GM23338 (cell line): ENCODE data around the gene ZNF391. TPM values are rescaled to one million over a fixed set of nuclear protein-coding genes. Genes with fewer than 3 reads are reported as not detected.
A peak's percentile ranks its signal among the peaks of the same experiment; 100 is the strongest.

ENCODE experiments used
- ATAC-seq: fragments of 200-7000 bp; cut with Tn5 transposase; 3 replicates; pipeline ENCODE4 v1.9.1; 2020
- DNase-seq: peaks from one replicate; pipeline ENCODE4 v3.0.0-alpha.2; 2015; ENCODE audit warnings: low spot score
- H2AFZ ChIP-seq: fragments of 200-600 bp; sonication (generic); 2 replicates; pipeline ENCODE4 v1.8.0; 2016; ENCODE audit warnings: antibody characterized with exemption, mild to moderate bottlenecking, moderate library complexity
- H3F3A ChIP-seq: fragments of 200-600 bp; sonication (generic); replicated peaks from 2 replicates; pipeline ENCODE4 v1.8.0; 2017; ENCODE audit warnings: antibody characterized with exemption, mixed run types, low read depth
- H3K27ac ChIP-seq: fragments of 200-600 bp; sonication (generic); 2 replicates; pipeline ENCODE4 v1.6.1; 2016; ENCODE audit warnings: low read depth
- H3K27me3 ChIP-seq: fragments of 200-600 bp; sonication (generic); 2 replicates; pipeline ENCODE4 v1.8.0; 2016; ENCODE audit warnings: mild to moderate bottlenecking, mixed run types, moderate library complexity; ENCODE audit not compliant: insufficient read depth
- H3K36me3 ChIP-seq: fragments of 200-600 bp; sonication (generic); 2 replicates; pipeline ENCODE4 v1.8.0; 2016; ENCODE audit warnings: mild to moderate bottlenecking; ENCODE audit not compliant: insufficient read depth
- H3K4me1 ChIP-seq: fragments of 200-600 bp; sonication (generic); 2 replicates; pipeline ENCODE4 v1.8.0; 2016; ENCODE audit warnings: mild to moderate bottlenecking, moderate library complexity; ENCODE audit not compliant: insufficient read depth
- H3K4me2 ChIP-seq: fragments of 200-600 bp; sonication (generic); 2 replicates; pipeline ENCODE4 v1.7.1; 2017; ENCODE audit warnings: mixed run types
- H3K4me3 ChIP-seq: fragments of 200-600 bp; sonication (generic); 2 replicates; pipeline ENCODE4 v1.6.1; 2016; ENCODE audit warnings: mixed run types
- H3K79me2 ChIP-seq: fragments of 200-600 bp; sonication (generic); replicated peaks from 2 replicates; pipeline ENCODE4 v1.8.0; 2017; ENCODE audit warnings: mild to moderate bottlenecking; ENCODE audit not compliant: insufficient read depth
- H3K9me2 ChIP-seq: fragments of 200-600 bp; sonication (generic); 2 replicates; pipeline ENCODE4 v1.8.0; 2017; ENCODE audit not compliant: insufficient read depth
- H4K20me1 ChIP-seq: fragments of 200-600 bp; sonication (generic); replicated peaks from 2 replicates; pipeline ENCODE4 v1.8.0; 2017; ENCODE audit warnings: mild to moderate bottlenecking; ENCODE audit not compliant: insufficient read depth
- H3K27ac Mint-ChIP-seq: 2 replicates; pipeline ENCODE4 v1.8.0; 2020; ENCODE audit warnings: inconsistent platforms, mild to moderate bottlenecking, moderate library complexity, mixed read lengths
- H3K27me3 Mint-ChIP-seq: 3 replicates; pipeline ENCODE4 v1.8.0; 2022; ENCODE audit warnings: low read depth, mild to moderate bottlenecking, moderate library complexity, mixed read lengths, inconsistent platforms; ENCODE audit not compliant: insufficient read depth, poor library complexity
- H3K36me3 Mint-ChIP-seq: 3 replicates; pipeline ENCODE4 v1.8.0; 2021; ENCODE audit warnings: low read depth, mild to moderate bottlenecking, inconsistent platforms, moderate library complexity, mixed read lengths
- H3K4me1 Mint-ChIP-seq: 3 replicates; pipeline ENCODE4 v1.8.0; 2020; ENCODE audit warnings: mild to moderate bottlenecking, inconsistent platforms, mixed read lengths
- H3K4me3 Mint-ChIP-seq: 3 replicates; pipeline ENCODE4 v1.8.0; 2021; ENCODE audit warnings: moderate library complexity, mild to moderate bottlenecking, inconsistent platforms, mixed read lengths
- H3K9me3 Mint-ChIP-seq: 3 replicates; pipeline ENCODE4 v1.8.0; 2020; ENCODE audit warnings: moderate library complexity, mild to moderate bottlenecking, inconsistent platforms, mixed read lengths
- CREB1 ChIP-seq: fragments of 250-450 bp; sonication (Bioruptor Pico); IDR thresholded peaks from 2 replicates; pipeline ENCODE4 v1.5.0; 2020; ENCODE audit warnings: low read depth, mild to moderate bottlenecking, moderate library complexity
- CTCF ChIP-seq, 2 experiments: fragments of 200-600 bp in 1 of 2; sonication (generic) in 1 of 2; conservative IDR thresholded peaks; 2 replicates each; pipeline versions ENCODE4 v1.5.1 to v1.6.1; 2016 to 2017; ENCODE audit warnings: antibody characterized with exemption in 2 of 2, low read depth in 2 of 2, mild to moderate bottlenecking in 2 of 2, moderate library complexity in 1 of 2
- ETS1 ChIP-seq: IDR thresholded peaks from 2 replicates; pipeline ENCODE4 v1.6.1; 2016; ENCODE audit warnings: antibody characterized with exemption
- EZH2phosphoT487 ChIP-seq: fragments of 200-600 bp; sonication (generic); IDR thresholded peaks from one replicate; pipeline ENCODE4 v1.8.1; 2018; ENCODE audit warnings: antibody characterized with exemption; ENCODE audit not compliant: unreplicated experiment
- NANOG ChIP-seq: IDR thresholded peaks from 2 replicates; pipeline ENCODE4 v1.6.1; 2016; ENCODE audit warnings: antibody characterized with exemption, borderline replicate concordance
- POLR2AphosphoS5 ChIP-seq: IDR thresholded peaks from 2 replicates; pipeline ENCODE4 v1.6.1; 2016; ENCODE audit warnings: antibody characterized with exemption, low read depth
- ZNF114 ChIP-seq: fragments of 250-450 bp; sonication (Bioruptor Pico); IDR thresholded peaks from 2 replicates; pipeline ENCODE4 v1.5.0; 2020; ENCODE audit warnings: mild to moderate bottlenecking, moderate library complexity
- ZNF331 ChIP-seq: fragments of 250-450 bp; sonication (Bioruptor Pico); IDR thresholded peaks from 2 replicates; pipeline ENCODE4 v1.5.0; 2020; ENCODE audit warnings: low read depth, mild to moderate bottlenecking, moderate library complexity
- long read RNA-seq: library from polyadenylated mRNA; unstranded; transcript quantifications from one replicate; pipeline ENCODE4 v2.0.0, GENCODE V29; 2020; ENCODE audit not compliant: unreplicated experiment
- polyA plus RNA-seq: library from polyadenylated mRNA; unstranded; fragments of >200 nt; fragmentation: Nextera tagmentation; extraction: Ambion mirVana; gene quantifications from 2 replicates; pipeline ENCODE4 v1.2.1, GENCODE V29; 2016
- total RNA-seq: library from RNA; depleted of rRNA; stranded (reverse); fragments of >200 nt; shearing (Covaris generic); gene quantifications from 2 replicates; pipeline ENCODE4 v1.2.3, GENCODE V29; 2014; rRNA removed

Gene ZNF391
- total RNA-seq = 12.6 and 22.5 TPM in 2 replicates
- polyA plus RNA-seq = 10.8 and 11.4 TPM in 2 replicates
- long read RNA-seq, partial matches to known transcripts = 0 of 1 reads
- long read RNA-seq, other reads (novel, unspliced or antisense) = 0 of 1 reads

GRCh38 chr6:27388293-27389197 is at the start of gene ZNF391:
ZNF391 (plus strand) TSS chr6:27388759; CDS start chr6:27400371, 11,612 bp downstream.
- peak within 1 kb of the TSS; percentile 73 for H2AFZ ChIP-seq
- no peaks in the 10 kb centered on the region for H3K36me3 ChIP-seq
- no peaks in the 10 kb centered on the region; the same call in 1 of the 2 replicates for H3K9me2 ChIP-seq
- Mint-ChIP-seq H3K36me3 (peaks cover 13% of the 10 kb centered on the region), H3K4me1 (peaks cover 8% of the 10 kb centered on the region), H3K27ac (peak within 1 kb of the TSS; percentile 97), H3K4me3 (peak within 1 kb of the TSS; percentile 96), H3K9me3 (peaks cover 6% of the 10 kb centered on the region), H3K27me3 (peaks cover 8% of the 10 kb centered on the region)
- peak; percentile 90 for DNase-seq
- peaks cover 23% of the 10 kb centered on the region for H3K79me2 ChIP-seq
- H3F3A ChIP-seq = no peaks in the 10 kb centered on the region
- peak; percentile 97 for TF ChIP-seq POLR2AphosphoS5
- TF ChIP-seq ZNF114 (CRISPR knock-in tag) = no peak
- no peak for TF ChIP-seq EZH2phosphoT487
- peak; percentile 40; the same call in 1 of the 2 replicates for TF ChIP-seq ETS1
- peak; percentile 69 for TF ChIP-seq CREB1 (CRISPR knock-in tag)
- no peak for TF ChIP-seq CTCF (conservative IDR thresholded peaks at IDR 0.05; ENCODE audit: low read depth in 2 of 2)
- no peak for TF ChIP-seq NANOG
- H3K4me2 ChIP-seq = peak within 1 kb of the TSS; percentile 77
- peak within 1 kb of the TSS; percentile 59 for H3K4me3 ChIP-seq
- peak within 1 kb of the TSS; percentile 84 for H3K27ac ChIP-seq
- H3K4me1 ChIP-seq = no peaks in the 10 kb centered on the region; the same call in 1 of the 2 replicates
- H3K27me3 ChIP-seq = no peaks in the 10 kb centered on the region
- H4K20me1 ChIP-seq = peaks cover 5% of the 10 kb centered on the region; the same call in 1 of the 2 replicates
- ATAC-seq = peak; percentile 95

GRCh38 chr6:27352850-27353249 is 35.7 kb upstream of the ZNF391 start:
- Mint-ChIP-seq H3K4me3 (no peak overlapping the region), H3K9me3 (peaks cover 17% of the 10 kb centered on the region; the same call in 2 of the 3 replicates), H3K36me3 (peaks cover 2% of the 10 kb centered on the region; the same call in 1 of the 3 replicates), H3K27me3 (no peaks in the 10 kb centered on the region), H3K27ac (no peak overlapping the region), H3K4me1 (no peaks in the 10 kb centered on the region)
- no peaks in the 10 kb centered on the region for H3K27me3 ChIP-seq
- no peaks in the 10 kb centered on the region for H3K79me2 ChIP-seq
- H3F3A ChIP-seq = no peaks in the 10 kb centered on the region
- no peak overlapping the region for H3K27ac ChIP-seq
- ATAC-seq (no peak), DNase-seq (no peak)
- H3K4me3 ChIP-seq = no peak overlapping the region
- no peaks in the 10 kb centered on the region for H4K20me1 ChIP-seq
- no peaks in the 10 kb centered on the region for H3K4me1 ChIP-seq
- peaks cover 3% of the 10 kb centered on the region; the same call in 1 of the 2 replicates for H3K9me2 ChIP-seq
- H3K4me2 ChIP-seq = no peak overlapping the region
- no peaks in the 10 kb centered on the region for H3K36me3 ChIP-seq
- H2AFZ ChIP-seq = no peak overlapping the region
- TF ChIP-seq ETS1 = no peak
- TF ChIP-seq ZNF331 (CRISPR knock-in tag) = no peak
- TF ChIP-seq NANOG = no peak
- TF ChIP-seq CREB1 (CRISPR knock-in tag) = no peak
- no peak for TF ChIP-seq EZH2phosphoT487
